Stimulated activated CD8-positive, alpha-beta memory T cell treated with anti-CD3 and anti-CD28 coated beads, Interleukin-12 subunit alpha, Interleukin-12 subunit beta, amount 100 ng/mL, for 24 hours (primary cell): Measurements from ENCODE around the gene RACGAP1.
"Not testable (repeated sequence)": the region's sequence is repeated elsewhere in the genome, so short reads cannot be mapped to it uniquely, and the experiment has no call there.

Source experiments
- DNase-seq: peaks from one replicate; pipeline ENCODE4 v3.0.0-alpha.2; 2020; ENCODE audit errors: extremely low read depth

Gene RACGAP1

DNA sequence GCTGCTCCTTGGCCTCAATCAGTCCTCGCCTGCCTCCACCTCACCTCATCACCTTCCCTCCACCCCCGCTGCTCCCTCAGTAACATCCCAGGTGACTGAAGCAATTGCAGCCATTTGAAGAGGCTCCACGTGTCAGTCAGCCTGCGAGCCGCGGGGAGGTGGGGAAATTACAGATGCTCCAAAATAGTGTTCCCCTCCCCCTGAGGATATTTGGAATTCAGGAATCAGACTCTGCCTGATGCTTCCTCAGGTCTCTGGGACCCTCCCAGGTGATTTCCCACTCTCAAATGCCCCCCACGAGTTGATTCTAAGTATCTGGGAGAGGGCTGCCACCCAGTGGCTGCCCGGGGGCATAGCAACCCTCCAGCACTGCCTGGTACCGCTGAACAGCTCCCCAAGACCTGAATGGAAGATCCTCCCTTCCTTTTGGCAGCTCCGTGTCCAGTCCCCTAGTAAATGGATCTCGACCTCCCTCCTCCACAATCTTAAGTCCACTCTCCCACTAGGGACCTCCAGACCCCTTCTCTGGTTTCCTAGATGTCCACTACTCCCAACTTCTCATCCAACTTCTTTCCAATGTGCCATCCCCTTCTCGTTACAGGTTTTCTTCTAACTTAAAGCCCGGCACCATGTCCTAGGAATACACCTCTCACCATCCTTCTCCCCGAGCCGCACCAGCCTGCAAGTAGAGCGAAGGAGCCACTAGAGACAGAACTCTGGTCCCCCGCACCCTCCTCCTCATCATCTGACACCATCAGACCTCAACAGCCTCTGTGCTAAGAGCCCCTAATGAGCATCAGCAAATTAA lies 30.7 kb upstream of the RACGAP1 start:
- DNase-seq, result no peak

DNA sequence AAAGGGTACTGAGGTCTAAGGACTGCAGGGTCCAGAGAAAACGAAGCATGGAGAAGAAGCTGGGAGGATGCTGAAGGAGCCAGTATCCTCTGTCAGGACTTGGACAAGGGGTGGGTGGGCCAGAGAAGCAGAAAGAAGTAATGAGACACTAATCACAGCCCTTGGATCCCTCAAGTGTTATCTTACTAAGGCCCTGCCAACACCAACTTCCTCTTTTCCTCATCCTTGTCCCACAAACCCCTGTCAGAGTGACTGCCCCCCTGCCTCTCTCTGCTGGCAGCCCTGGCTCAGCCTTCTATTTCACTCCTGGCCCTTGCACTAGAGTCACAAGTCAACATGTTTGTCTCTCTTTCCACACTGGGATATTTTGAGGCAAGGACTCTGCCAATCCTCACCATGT lies 28.3 kb upstream of the RACGAP1 start:
- DNase-seq, result no peak

- no peak for DNase-seq
These were observed 27.7 kb upstream of the RACGAP1 start for GRCh38 chr12:50052964-50053363.

DNA sequence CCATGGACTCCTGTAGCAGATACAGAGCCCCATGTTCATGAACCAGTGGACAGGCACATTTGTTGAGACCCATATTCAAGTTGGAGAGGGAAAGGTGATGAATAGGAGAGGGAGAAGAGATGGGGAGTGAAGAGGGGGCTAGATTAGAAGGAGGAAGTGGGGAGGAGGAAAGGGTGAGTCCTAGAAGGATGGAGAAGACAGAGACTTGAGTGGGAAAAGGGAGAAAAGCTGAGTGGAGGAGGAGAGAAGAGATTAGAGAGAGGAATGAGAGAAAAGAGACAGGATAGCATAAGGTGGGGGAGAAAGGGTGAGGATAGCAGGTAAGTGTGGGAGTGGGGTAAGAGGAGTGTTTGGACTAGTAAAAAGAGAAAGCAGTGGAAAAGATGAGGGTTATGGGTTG lies 27.2 kb upstream of the RACGAP1 start:
- no peak for DNase-seq

GRCh38 chr12:50051101-50051806 lies 26.0 kb upstream of the RACGAP1 start:
- no peak for DNase-seq

DNA sequence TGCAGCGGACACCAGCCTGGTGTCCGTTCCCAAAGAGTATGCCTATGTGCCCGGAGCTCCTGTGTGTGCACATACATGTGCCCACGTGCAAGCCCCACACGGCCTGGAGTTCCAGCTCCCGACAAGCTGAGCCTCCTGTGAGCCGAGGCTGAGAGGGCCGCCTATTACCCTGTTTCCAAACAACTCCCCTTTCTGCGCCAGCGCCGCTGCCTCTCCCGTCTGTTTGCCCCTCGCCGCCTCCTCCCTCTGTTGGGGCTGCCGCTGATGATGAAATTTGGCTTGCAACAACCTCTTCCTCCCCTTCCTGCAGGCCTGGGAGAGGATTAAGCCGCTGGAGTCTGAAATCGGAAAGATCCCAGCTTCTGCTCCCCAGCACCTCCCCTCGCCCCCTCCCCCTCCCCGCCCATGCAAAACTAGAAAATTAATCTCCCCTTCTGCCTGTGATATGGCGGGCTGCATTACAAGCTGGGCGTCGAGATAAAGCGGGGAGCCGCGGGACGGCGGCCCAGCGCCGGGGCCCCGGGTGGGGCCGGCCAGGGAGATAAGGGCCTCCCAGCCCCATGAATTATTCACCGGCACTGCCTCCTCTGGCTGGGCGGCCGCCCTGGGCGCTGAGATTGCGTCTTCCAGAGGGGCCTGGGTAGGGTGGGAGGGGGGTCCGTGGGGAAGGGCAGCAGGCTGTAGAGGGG lies 25.3 kb upstream of the RACGAP1 start:
- DNase-seq, result no peak

GRCh38 chr12:50050119-50050385 lies 24.8 kb upstream of the RACGAP1 start:
- no peak for DNase-seq

DNA sequence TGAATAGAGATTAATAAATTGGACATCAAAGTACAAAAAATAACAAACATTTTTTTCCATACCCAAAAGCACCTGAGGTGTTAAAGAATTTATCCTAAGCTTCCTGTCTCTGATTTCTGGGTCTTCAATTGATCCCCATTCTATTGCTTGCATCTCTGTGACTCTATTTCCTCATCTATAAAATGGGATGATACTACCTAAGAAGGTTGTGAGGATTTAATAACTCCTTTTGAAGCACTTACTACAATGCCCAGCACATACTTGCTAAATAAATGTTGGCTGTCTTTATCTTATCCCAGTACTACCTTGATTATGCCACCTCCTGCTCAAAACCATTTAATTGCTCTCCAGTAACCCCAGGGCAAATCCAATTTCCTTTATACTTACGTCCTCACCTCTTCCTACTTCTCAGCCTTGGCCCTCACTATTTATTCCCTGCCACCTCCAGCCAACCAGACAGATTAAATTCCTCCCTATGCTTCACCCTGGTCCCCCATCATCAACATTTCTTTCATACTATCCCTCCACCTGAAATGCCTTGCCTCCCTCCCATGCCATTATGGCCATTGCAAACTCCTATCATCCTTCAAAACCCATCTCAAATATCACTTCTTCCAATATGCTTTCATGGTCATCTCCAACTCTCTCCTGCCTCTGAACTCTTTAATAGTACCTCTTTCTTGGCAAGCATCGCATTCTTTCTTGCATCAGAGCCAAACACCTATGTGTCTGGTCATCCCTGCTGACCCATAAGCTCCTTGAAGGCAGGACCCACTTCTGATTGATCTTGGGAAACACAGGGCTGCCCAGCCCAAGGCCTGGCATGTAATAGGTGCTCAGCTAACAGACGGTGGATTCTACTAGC lies 24.2 kb upstream of the RACGAP1 start:
- no peak for DNase-seq

GRCh38 chr12:50047693-50048250 lies 22.5 kb upstream of the RACGAP1 start:
- DNase-seq, result no peak

GRCh38 chr12:50043854-50044253 lies 18.6 kb upstream of the RACGAP1 start:
- DNase-seq, result no peak

- no peak for DNase-seq
These were observed 18.0 kb upstream of the RACGAP1 start for GRCh38 chr12:50043308-50043707.

GRCh38 chr12:50042693-50043092 lies 17.4 kb upstream of the RACGAP1 start:
- DNase-seq, result no peak

GRCh38 chr12:50041962-50042361 lies 16.7 kb upstream of the RACGAP1 start:
- no peak for DNase-seq

DNA sequence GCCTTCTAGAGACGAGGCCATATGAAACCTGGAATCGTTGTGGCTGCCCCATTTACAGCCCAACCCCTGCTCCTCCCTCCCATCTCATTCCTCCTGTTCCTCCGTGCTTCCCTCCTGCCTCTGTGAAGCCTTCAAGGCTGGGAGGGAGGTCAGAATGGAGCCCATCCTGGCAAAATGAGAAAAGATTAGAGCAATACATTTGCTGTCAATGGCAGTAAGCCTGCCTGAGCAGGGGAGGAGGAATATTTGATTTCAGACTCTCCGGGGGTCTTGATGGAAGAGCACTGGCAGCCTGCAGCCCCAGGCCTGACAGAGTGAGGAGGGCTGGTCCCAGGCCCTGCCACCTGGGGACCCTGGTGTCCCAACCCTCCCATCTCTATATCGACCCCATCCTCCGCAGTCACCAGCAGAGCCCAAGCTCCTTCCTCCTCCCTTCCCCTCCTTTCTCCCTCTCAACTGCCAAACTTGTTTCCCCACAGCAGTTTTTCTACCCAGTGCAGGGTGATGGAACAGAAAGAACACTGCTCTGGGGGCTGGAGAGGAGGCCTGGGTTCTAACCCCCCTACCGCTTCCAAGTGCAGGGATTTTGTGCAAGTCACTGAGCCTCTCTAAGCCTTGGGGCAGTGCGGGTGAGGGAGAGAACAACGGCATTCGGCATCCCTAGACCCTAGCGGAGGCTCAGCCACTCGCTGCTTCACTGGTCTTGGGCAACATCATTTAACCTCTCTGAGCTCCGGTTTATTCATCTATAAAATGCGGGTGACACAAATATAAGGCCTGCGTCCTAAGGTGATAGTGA lies 16.0 kb upstream of the RACGAP1 start:
- no peak for DNase-seq

- DNase-seq, result no peak
These were observed 15.4 kb upstream of the RACGAP1 start for GRCh38 chr12:50040657-50041056.

- DNase-seq, result peak; percentile 75
These were observed 14.0 kb upstream of the RACGAP1 start for GRCh38 chr12:50039151-50039835.

- DNase-seq, result no peak
These were observed 13.0 kb upstream of the RACGAP1 start for GRCh38 chr12:50038336-50038735.

DNA sequence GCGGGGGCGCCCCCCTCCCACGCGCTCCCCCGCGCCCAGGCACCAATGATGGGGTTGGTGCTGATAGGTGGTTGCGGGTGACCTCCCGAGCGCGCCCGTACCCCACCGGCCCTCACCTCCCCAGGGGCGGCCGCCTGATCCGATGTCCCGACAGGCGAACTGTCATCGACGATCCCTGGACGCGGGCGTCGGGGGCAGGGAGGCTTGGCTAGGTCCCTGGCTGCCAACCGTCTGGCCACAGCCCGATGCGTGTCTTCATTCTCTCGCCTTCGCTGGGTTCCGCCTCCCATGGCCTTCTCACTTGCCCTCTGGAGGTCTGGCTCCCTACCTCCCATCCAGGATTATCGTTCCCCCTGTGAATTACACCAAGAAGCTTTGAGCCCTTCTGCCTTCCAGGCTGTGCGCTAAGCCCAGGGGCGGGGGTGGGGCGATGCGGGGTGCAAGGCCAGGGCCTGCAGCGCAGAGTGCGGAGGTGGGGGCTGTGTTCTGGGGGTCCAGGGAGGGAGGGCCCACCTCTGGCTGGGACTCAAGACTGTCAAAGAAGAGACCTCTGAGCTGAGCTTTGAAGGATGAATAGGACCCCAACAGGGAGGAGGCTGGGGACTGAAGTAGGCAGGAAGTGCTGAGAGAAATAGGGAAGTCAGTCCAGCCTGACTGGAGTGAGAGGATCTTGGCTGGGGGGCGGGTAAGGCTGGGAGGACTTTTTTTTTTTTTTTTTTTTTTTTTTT lies 7.7 kb upstream of the RACGAP1 start:
- no peak for DNase-seq

GRCh38 chr12:50032515-50032853 lies 7.2 kb upstream of the RACGAP1 start:
- no peak for DNase-seq

GRCh38 chr12:50030449-50030848 lies 5.2 kb upstream of the RACGAP1 start:
- not testable (repeated sequence) for DNase-seq
